Activated CD8-positive, alpha-beta T cell treated with anti-CD3 and anti-CD28 coated beads for 36 hours (primary cell): Measurements from ENCODE around the gene SUPV3L1. TPM values are rescaled to one million over a fixed set of nuclear protein-coding genes. Genes with fewer than 3 reads are reported as not detected.
"Not testable (repeated sequence)": the region's sequence is repeated elsewhere in the genome, so short reads cannot be mapped to it uniquely, and the experiment has no call there.

Experiments
- ATAC-seq: fragments of 200-7000 bp; cut with Tn5 transposase; one replicate; pipeline ENCODE4 v1.10.0; 2021; ENCODE audit warnings: mild to moderate bottlenecking, moderate library complexity
- CTCF ChIA-PET: fragments of 350-600 bp; sonication (Branson Sonifier 250); formaldehyde crosslinking; loops from one replicate; lab custom pipeline; 2021; ENCODE audit warnings: antibody characterized with exemption; lab: Charles Lee
- POLR2A ChIA-PET: fragments of 350-600 bp; sonication (Branson Sonifier 250); formaldehyde crosslinking; loops from one replicate; lab custom pipeline; 2021; ENCODE audit warnings: antibody characterized with exemption; lab: Charles Lee
- DNase-seq: peaks from one replicate; pipeline ENCODE4 v3.0.0-alpha.2; 2020
- H3K27ac Mint-ChIP-seq: one replicate; pipeline ENCODE4 v1.8.0; 2021; ENCODE audit warnings: mild to moderate bottlenecking, mixed read lengths
- H3K27me3 Mint-ChIP-seq: one replicate; pipeline ENCODE4 v1.8.0; 2021; ENCODE audit warnings: mixed read lengths
- H3K36me3 Mint-ChIP-seq: one replicate; pipeline ENCODE4 v1.8.0; 2021; ENCODE audit warnings: low read depth, mixed read lengths
- H3K4me1 Mint-ChIP-seq: one replicate; pipeline ENCODE4 v1.8.0; 2021; ENCODE audit warnings: low read depth, mixed read lengths
- H3K4me3 Mint-ChIP-seq: one replicate; pipeline ENCODE4 v1.8.0; 2021; ENCODE audit warnings: mild to moderate bottlenecking, moderate library complexity, mixed read lengths
- H3K9me3 Mint-ChIP-seq: one replicate; pipeline ENCODE4 v1.8.0; 2021; ENCODE audit warnings: mixed read lengths
- CTCF ChIP-seq: fragments of 200-600 bp; IDR thresholded peaks from one replicate; pipeline ENCODE4 v1.8.0; 2022; ENCODE audit warnings: antibody characterized with exemption, mild to moderate bottlenecking
- intact Hi-C: fragments of 100-400 bp; cut with micrococcal nuclease; formaldehyde crosslinking; loops from one replicate; pipeline ENCODE4 v1.10.0; 2022
- total RNA-seq, 2 experiments: library from RNA; stranded (reverse); gene quantifications; one replicate each; pipeline ENCODE4 v1.2.3, GENCODE V29; 2021

Gene SUPV3L1
- total RNA-seq, 2 experiments from 2014 or later: 37.6 to 42.7 TPM

DNA sequence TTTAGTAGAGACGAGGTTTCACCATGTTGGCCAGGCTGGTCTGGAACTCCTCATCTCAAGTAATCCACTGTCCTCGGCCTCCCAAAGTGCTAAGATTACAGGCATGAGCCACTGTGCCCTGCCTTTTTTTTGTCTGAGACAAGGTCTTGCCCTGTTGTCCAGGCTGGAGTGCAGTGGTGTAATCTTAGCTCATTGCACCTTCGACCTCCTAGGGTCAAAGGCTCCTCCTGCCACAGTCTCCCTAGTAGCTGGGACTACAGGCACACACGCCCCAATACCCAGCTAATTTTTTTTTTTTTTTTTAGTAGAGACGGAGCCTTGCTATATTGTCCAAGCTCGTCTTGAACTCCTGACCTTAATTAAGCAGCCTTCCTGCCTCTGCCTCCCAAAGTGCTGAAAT lies 26.8 kb upstream of the SUPV3L1 start:
- ChIA-PET POLR2A (no interaction called here), CTCF (no interaction called here)
- Mint-ChIP-seq H3K27ac (no peak overlapping the region), H3K27me3 (no peaks in the 10 kb centered on the region), H3K4me1 (peaks cover 12% of the 10 kb centered on the region), H3K36me3 (peaks cover under 1% of the 10 kb centered on the region), H3K9me3 (no peaks in the 10 kb centered on the region), H3K4me3 (no peak overlapping the region)
- DNase-seq: no peak
- TF ChIP-seq CTCF: no peak
- intact Hi-C loops: no loop called here
- ATAC-seq: no peak

GRCh38 chr10:69160809-69161241 lies 19.2 kb upstream of the SUPV3L1 start:
- H3K36me3 Mint-ChIP-seq: peaks cover 12% of the 10 kb centered on the region
- intact Hi-C loops: no loop called here

DNA sequence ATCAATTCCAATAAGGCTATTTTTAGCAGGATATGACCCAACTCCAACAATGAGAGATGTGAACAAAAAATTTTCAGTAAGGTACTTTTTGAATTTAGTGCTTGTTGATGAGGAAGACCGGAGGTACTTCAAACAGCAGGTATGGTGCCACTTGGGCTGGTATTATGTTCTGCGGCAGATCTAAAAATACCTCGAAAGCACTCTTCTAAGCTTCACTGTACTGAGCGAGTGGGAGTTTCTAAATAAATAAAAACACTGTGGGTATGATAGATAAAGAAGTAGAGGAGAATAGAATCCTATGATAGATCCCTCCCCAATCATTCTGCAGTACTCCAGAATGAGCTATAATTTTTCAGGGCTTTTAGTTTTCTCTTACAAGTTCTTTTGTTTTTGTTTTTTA lies 11.5 kb upstream of the SUPV3L1 start:
- ATAC-seq (no peak), DNase-seq (no peak)
- H3K27me3 Mint-ChIP-seq: no peaks in the 10 kb centered on the region
- H3K27ac Mint-ChIP-seq: peak overlapping the region; percentile 52
- ChIA-PET POLR2A (interaction anchor here (0.7 kb wide), 1 partner anchor 34 kb away, joined by 3 read pairs; no protein-coding TSS in a partner anchor), CTCF (interaction anchor here (1.0 kb wide), 1 partner anchor 10 kb away, joined by 3 read pairs; no protein-coding TSS in a partner anchor)
- H3K36me3 Mint-ChIP-seq: peaks cover 7% of the 10 kb centered on the region
- TF ChIP-seq CTCF: no peak
- H3K4me1 Mint-ChIP-seq: peaks cover 2% of the 10 kb centered on the region
- H3K4me3 Mint-ChIP-seq: no peak overlapping the region
- no peaks in the 10 kb centered on the region for H3K9me3 Mint-ChIP-seq
- intact Hi-C loops: no loop called here

More at GRCh38 chr10:69160809-69161241, 19.2 kb upstream of the SUPV3L1 start:
- TF ChIP-seq CTCF: no peak
- no peak for ATAC-seq
- DNase-seq: no peak
- POLR2A ChIA-PET: no interaction called here
- Mint-ChIP-seq H3K27ac (no peak overlapping the region), H3K27me3 (no peaks in the 10 kb centered on the region), H3K4me3 (no peak overlapping the region), H3K4me1 (peaks cover 4% of the 10 kb centered on the region), H3K9me3 (no peaks in the 10 kb centered on the region)
- CTCF ChIA-PET: no interaction called here

DNA sequence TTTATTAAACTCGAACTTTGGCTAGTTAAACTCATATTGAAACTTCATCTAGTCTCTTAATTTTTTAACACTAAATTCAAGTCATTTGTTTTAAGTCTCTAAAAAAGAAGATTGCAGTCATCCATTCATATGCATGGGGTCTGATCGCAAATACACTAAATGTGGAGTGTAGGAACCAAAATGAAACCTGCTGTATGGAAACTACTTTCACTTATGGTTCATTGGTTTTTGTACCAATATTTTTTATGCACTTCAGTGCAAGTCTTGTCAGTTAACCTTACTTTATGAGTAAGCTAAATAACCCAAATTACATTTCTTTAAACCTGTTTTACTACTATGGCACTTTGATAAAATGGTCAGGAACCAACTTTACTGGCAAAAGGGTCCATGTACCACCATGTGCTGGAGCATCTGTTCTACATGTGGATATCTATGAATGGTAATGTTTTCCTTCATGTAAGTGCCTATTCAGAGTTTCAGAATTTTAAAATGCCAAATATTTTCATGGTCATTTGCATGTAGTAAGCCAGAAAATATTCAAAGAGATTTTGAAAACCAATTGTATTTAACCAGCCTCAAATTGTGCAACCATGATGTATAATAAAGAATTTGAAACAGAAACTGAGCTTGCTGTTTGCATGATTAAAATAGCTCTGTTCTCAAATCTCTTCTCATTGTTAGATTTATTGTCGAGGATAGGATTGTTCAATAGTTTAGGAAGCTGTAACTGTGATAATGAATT lies 7.6 kb upstream of the SUPV3L1 start:
- ATAC-seq (no peak), DNase-seq (no peak)
- intact Hi-C loops: no loop called here
- no peaks in the 10 kb centered on the region for H3K9me3 Mint-ChIP-seq
- ChIA-PET POLR2A (no interaction called here), CTCF (interaction anchor here (1.1 to 1.5 kb wide), 2 partner anchors 15 to 236 kb away, joined by 3 read pairs; no protein-coding TSS in a partner anchor)
- no peak for TF ChIP-seq CTCF
- peaks cover 2% of the 10 kb centered on the region for H3K4me1 Mint-ChIP-seq
- H3K4me3 Mint-ChIP-seq: no peak overlapping the region
- H3K27me3 Mint-ChIP-seq: no peaks in the 10 kb centered on the region
- H3K36me3 Mint-ChIP-seq: peaks cover 7% of the 10 kb centered on the region
- H3K27ac Mint-ChIP-seq: peak overlapping the region; percentile 39

DNA sequence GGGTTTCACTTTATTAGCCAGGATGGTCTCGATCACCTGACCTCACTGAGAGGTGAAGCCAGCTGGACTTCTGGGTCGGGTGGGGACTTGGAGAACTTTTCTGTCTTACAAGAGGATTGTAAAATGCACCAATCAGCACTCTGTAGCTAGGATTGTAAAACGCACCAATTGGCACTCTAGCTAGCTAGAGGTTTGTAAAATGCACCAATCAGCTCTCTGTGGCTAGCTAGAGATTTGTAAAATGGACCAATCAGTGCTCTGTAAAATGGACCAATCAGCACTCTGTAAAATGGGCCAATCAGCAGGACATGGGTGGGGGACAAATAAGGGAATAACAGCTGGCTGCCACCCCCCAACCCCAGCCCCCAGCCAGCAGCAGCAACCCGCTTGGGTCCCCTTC lies 4.7 kb upstream of the SUPV3L1 start:
- ATAC-seq, H3K4me3 Mint-ChIP-seq, DNase-seq, H3K27ac Mint-ChIP-seq, H3K36me3 Mint-ChIP-seq, CTCF ChIA-PET, H3K27me3 Mint-ChIP-seq, H3K9me3 Mint-ChIP-seq: not testable (repeated sequence)
- peaks cover 10% of the 10 kb centered on the region for H3K4me1 Mint-ChIP-seq
- POLR2A ChIA-PET: interaction anchor here (0.6 to 0.9 kb wide), 3 partner anchors 30 to 84 kb away, joined by 3 to 4 read pairs (median 3); no protein-coding TSS in a partner anchor
- intact Hi-C loops: loop anchor here (5.0 kb wide), 1 partner anchor 47 kb away; the partner anchor contains the start of gene HKDC1
